GM10266 (cell line): ENCODE data around the gene MAP7.

Experiments used
- DNase-seq: peaks from one replicate; pipeline ENCODE4 v3.0.0; 2012; ENCODE audit errors: extremely low spot score
- TF ChIP-seq, protein P1 (sequence below): IDR thresholded peaks from 2 replicates; pipeline ENCODE4 v1.5.1; 2012; ENCODE audit warnings: mild to moderate bottlenecking, low read depth; ENCODE audit not compliant: control insufficient read depth, insufficient read depth; ENCODE audit errors: missing control alignments

MAP7 gene

DNA sequence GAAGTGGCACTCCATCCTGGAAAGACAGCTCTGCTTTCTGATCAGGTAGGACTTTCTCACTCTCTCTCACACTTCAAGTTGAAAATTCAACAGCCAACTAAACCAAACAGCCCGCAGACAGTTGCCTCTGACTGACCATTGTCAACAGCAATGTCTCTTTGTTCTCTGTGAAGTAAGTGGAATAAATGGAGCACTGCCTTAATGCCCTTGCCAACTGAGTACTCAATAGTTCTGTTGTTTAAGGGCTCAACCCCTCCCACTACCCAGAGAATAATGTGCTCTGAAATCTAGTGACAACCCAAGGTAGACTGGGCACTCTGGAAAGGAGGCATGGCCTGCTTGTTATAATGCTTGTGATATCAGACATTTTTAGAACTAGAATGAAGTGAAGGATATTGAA, 243.8 kb downstream of the MAP7 start:
- TF ChIP-seq, protein P1, sequence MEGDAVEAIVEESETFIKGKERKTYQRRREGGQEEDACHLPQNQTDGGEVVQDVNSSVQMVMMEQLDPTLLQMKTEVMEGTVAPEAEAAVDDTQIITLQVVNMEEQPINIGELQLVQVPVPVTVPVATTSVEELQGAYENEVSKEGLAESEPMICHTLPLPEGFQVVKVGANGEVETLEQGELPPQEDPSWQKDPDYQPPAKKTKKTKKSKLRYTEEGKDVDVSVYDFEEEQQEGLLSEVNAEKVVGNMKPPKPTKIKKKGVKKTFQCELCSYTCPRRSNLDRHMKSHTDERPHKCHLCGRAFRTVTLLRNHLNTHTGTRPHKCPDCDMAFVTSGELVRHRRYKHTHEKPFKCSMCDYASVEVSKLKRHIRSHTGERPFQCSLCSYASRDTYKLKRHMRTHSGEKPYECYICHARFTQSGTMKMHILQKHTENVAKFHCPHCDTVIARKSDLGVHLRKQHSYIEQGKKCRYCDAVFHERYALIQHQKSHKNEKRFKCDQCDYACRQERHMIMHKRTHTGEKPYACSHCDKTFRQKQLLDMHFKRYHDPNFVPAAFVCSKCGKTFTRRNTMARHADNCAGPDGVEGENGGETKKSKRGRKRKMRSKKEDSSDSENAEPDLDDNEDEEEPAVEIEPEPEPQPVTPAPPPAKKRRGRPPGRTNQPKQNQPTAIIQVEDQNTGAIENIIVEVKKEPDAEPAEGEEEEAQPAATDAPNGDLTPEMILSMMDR: no peak

DNA sequence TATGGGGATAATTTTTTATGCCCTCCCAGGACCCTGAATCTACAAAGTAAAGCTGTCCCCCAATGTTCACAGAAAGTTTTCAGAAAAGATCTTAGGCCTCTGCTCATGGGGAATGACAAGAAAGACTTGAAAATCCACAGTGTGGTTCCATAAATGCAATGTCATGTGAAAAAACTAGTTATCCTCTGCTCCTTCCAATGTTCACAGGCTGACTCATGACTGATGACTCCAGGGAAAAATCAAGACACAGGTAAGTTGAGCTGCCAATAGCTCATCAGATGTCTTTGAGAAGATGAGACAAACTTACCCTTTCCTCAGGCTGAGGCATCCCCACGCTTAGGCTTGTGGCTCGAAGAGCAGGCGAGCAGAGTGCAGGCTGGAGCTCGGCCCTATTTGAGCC, 245.8 kb downstream of the MAP7 start:
- TF ChIP-seq, protein P1: no peak
- DNase-seq: no peak

More for the DNA sequence above, 243.8 kb downstream of the MAP7 start:
- no peak for DNase-seq

DNA sequence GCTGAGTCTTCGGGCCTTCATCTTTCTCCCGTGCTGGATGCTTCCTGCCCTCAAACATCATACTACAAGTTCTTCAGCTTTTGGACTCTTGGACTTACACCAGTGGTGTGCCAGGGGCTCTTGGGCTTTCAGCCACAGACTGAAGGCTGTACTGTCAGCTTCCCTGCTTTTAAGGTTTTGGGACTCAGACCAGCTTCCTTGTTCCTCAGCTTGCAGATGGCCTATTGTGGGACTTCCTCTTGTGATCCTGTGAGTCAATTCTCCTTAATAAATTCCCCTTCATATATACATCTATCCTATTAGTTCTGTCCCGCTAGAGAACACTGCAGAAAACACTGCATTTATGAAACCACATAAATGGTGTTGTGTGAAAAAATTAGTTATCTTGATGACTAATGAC, 246.7 kb downstream of the MAP7 start:
- TF ChIP-seq, protein P1: no peak
- no peak for DNase-seq

DNA sequence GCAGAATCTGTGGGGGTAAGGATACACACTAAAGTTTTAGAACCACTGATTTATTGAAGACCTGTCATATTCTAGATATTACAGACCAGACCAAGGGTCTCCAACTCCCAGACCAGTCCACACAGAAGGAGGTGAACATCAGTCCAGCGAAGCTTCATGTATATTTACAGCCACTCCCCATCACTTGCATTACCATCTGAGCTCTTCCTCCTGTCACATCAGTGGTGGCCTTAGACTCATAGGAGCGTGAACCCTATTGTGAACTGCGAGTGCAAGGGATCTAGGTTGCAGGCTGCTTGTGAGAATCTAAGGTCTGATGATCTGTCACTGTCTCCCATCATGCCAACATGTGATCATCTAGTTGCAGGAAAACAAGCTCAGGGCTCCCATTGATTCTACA, 255.6 kb downstream of the MAP7 start:
- DNase-seq: no peak
- TF ChIP-seq, protein P1: no peak
